Measurements from ENCODE around the gene SLC9A7. TPM values are rescaled to one million over a fixed set of nuclear protein-coding genes. Genes with fewer than 3 reads are reported as not detected.
A peak's percentile ranks its signal among the peaks of the same experiment; 100 is the strongest.

Gene SLC9A7
- total and polyA plus RNA-seq, 12 donors = 0.43 to 7.5 (median 1.9) TPM

- intact Hi-C loops (cut with DNase I) = no loop called here
- TF ChIP-seq CTCF (IDR thresholded peaks at IDR 0.05) = no peak
- whole genome bisulfite sequencing, 2 donors = 86% methylated on average over 5 of the region's 5 CpGs
- H3K9me3 ChIP-seq = no peaks in the 10 kb centered on the region
- peaks cover 0 to 18% (median 0%) of the 10 kb centered on the region in 7 donors for H3K27me3 ChIP-seq
- H3K36me3 ChIP-seq = no peaks in the 10 kb centered on the region
- H3K4me1 ChIP-seq = peaks cover 0 to 4% (median 0%) of the 10 kb centered on the region in 9 donors
- H3K27ac ChIP-seq = no peak overlapping the region
- no peak for DNase-seq
- H3K4me3 ChIP-seq = no peak overlapping the region
- no peak for ATAC-seq
Measured at GRCh38 chrX:46673620-46674359, 85.1 kb downstream of the SLC9A7 start.

GRCh38 chrX:46670316-46670715 lies 88.6 kb downstream of the SLC9A7 start:
- ATAC-seq (peak in 1 of 8 donors; percentile 44), DNase-seq (no peak)
- no peaks in the 10 kb centered on the region for H3K9me3 ChIP-seq

GRCh38 chrX:46666831-46667230 lies 92.1 kb downstream of the SLC9A7 start:
- no peak for DNase-seq
- intact Hi-C loops (cut with DNase I) = no loop called here
- H3K27ac ChIP-seq = no peak overlapping the region

More at GRCh38 chrX:46670316-46670715, 88.6 kb downstream of the SLC9A7 start:
- Histone ChIP-seq H3K4me1 (peaks cover 0 to 4% (median 0%) of the 10 kb centered on the region in 9 donors), H3K36me3 (no peaks in the 10 kb centered on the region), H3K4me3 (no peak overlapping the region), H3K27ac (no peak overlapping the region), H3K27me3 (peaks cover 0 to 16% (median 0%) of the 10 kb centered on the region in 7 donors)
- no peak for TF ChIP-seq CTCF (IDR thresholded peaks at IDR 0.05)
- intact Hi-C loops (cut with DNase I) = no loop called here
- 66 to 75% methylated on average over 3 of the region's 3 CpGs for WGBS, 2 donors

More at GRCh38 chrX:46666831-46667230, 92.1 kb downstream of the SLC9A7 start:
- no peak for ATAC-seq
- peaks cover 0 to 2% (median 0%) of the 10 kb centered on the region in 11 donors for H3K9me3 ChIP-seq
- TF ChIP-seq CTCF (IDR thresholded peaks at IDR 0.05) = no peak
- peaks cover 0 to 4% (median 0%) of the 10 kb centered on the region in 9 donors for H3K4me1 ChIP-seq
- no peaks in the 10 kb centered on the region for H3K36me3 ChIP-seq
- WGBS, 2 donors = 91 to 93% methylated on average over 2 of the region's 2 CpGs
- no peak overlapping the region for H3K4me3 ChIP-seq
- peaks cover 0 to 20% (median 0%) of the 10 kb centered on the region in 7 donors for H3K27me3 ChIP-seq
